ENCODE data around the gene COTL1. TPM values are rescaled to one million over a fixed set of nuclear protein-coding genes. Genes with fewer than 3 reads are reported as not detected.
A peak's percentile ranks its signal among the peaks of the same experiment; 100 is the strongest.

Gene COTL1
- total RNA-seq, 1 donor from 2014 or later = 87.2 TPM

DNA sequence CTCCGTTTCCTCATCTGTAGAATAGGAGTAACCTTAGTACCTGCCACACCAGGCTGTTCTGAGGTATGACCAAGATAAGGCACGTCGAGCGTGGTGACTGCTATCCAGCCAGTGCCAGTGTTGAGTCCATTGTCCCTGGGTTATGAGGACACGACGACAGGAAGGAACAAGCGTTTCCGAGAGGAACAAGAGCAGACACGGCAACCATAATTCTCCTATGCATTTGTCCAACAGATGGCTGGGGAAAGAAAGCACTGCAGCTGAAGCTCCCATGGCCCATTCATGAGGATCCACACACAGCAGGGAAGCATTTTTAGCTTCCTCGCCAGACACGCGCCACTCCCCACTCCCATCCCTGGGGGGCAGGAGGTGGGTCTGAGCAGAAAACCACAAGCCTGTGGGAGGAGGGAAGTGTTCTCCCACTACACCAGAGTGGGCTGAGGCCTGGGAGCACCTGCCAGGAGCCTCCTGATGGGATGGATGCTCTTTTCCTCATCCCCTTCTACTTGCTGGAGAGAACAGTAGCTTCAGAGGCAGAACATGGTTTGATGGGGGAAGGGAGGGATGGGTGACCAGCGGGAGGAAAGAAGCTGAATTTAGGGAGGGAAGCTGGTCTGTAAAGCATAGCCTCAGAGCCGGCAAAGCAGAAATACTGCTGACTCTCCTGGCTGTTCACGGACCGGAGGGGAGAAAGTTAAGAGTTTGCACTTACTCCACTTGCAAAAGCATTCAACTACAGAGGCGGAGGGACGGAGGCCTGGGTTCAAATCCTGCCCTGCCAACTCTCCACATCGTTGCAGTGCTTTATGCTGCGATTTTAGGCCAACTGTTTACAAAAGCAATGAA, 2.7 kb downstream of the COTL1 start:
- no peak for DNase-seq (ENCODE audit: low spot score in 2 of 2)
- FAIRE-seq = no peak

DNA sequence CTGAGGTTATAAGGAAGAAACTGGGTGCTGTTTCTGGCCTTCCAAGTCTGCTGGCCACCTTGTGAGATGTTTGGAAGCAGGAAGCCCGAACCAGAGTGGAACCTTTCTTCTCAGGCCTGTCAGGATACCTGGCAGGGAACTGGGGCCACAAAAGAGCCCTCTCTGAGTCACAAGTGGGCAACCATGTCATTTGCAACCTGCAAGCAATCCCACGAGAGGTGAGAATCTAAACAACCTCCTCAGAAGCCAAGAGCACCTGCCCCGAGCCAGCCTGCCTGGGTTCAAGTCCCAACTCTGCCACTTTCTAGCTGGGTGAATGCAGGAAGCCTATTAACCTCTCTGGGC, 3.3 kb downstream of the COTL1 start:
- no peak for FAIRE-seq
- DNase-seq (ENCODE audit: low spot score in 2 of 2) = no peak

DNA sequence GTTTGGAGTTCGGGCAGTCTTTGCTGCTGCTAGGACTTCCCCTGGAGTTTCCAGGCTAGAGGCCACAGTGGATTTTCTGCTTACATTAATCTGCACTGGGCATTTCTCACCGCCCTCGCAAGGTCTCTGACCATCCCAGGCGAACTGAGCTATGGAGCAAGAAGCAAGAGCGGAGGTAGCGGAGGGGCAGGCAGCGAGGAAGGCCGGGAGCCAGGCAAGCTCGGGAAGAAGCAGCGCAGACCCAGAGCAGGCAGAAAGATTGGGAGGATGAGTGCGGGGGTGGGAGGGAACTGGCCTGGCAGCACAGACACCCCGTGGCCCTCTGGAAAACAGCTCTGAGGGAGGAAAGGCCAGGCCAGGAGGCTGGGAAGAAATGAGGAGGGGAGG, 3.8 kb downstream of the COTL1 start:
- FAIRE-seq (no peak), DNase-seq (ENCODE audit: low spot score in 2 of 2) (no peak)

DNA sequence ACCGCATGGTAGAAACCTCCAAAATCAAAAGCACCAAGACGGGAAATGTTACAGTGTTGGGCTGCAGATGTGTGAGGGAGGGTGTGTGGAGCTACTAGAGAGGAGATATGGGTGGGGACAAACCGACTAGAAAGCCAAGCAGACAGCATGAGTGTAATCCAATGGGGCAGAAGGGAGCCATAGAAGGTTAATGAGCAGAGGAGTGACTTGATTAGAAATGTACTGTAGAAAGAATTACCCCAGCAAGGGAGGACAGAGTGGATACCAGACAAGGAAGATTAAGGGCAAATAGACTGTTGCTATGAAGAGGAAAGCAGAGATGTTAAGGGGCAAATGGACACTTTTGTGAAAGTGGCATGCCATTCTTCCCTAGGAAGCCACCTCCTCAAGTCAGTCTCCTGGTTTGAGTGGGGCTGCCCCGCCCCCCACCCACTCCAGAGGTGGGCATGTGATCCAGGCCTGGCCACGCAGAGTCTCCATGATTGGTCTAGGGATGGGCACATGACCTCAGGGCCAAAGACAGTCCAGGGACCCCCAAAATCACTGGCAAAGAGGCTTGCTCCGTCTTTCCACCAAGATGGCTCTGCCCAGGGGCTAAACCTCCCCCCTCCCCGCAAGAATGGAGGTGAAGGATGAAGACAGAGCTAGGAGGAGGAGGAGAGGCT, 4.3 kb downstream of the COTL1 start:
- DNase-seq (ENCODE audit: low spot score in 2 of 2) = no peak
- FAIRE-seq = no peak

DNA sequence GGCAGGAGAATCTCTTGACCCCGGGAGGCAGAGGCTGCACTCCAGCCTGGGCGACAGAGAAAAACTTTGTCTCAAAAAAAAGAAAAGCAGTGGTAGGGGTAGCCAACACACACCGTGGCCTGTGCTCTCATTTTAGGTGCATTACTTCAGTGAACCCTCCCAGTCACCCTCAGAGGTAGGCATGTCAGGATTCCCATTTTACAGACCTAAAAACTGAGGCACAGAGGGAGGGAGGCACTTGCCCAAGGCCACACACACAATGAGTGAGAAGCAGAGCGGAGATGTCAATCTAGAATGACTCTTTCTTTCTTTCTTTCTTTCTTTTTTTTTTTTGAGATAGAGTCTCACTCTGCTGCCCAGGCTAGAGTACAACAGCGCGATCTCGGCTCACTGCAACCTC, 5.2 kb downstream of the COTL1 start:
- FAIRE-seq (no peak), DNase-seq (ENCODE audit: low spot score in 2 of 2) (no peak)

DNA sequence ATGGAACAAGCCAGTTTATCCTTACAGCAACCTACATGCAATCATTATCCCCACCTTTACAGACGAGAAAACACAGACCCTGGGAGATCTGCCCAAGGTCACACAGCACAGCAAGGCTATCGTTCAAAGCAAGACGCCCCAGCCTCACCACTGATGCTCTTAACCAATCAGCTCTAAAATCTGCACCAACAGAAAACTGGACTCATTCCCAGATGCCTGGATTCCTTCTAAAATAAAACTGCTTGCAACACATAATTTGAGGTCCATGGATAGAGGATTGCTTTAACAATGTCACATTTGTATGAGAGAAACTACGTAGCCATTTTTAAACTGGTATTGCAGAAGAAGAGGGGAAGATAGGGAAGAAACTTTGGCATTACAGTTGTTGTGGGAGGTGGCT, 6.8 kb downstream of the COTL1 start:
- no peak for FAIRE-seq
- no peak for DNase-seq (ENCODE audit: low spot score in 2 of 2)

DNA sequence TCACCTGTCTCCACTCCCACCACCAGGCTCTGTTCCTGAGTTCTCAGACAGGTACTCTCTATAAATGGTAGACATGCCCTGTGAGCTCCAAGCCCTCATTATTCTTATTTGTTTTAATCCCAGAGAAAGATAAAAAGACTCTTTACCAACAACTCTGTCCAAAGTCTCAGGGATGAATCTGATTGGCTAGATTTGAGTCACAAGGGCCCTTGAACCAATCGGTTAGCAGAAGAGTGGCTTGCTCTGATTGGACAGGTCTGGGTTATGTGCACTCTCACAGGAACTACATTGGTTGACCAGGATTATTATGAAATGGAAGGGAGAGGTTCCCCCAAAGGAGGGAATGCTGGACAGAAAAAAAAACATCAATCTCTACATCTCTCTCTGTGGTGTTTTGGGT, 7.5 kb downstream of the COTL1 start:
- FAIRE-seq = no peak
- DNase-seq (ENCODE audit: low spot score in 2 of 2) = no peak

DNA sequence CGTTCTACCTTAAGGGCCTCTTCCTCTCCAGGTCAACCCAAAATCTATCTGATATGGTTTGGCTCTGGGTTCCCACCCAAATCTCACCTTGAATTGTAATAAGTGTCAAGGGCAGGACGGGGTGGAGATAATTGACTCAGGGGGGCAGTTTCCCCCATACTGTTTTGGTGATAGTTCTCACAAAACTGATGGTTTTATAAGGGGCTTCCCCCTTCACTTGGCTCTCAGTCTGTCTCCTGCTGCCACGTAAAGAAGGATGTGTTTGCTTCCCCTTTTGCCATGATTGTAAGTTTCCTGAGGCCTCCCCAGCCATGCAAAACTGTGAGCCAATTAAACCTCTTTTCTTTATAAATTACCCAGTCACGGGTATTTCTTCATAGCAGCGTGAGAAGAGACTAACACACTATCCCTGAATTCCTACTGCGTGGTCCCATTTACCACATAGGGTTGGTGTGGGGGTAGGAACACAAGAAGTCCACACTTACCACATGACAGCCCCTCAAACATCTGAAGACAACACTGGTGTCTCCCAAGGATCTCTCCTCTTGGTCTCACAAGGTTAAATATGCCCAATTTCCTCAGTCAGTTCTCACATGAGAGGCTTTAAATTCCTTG, 8.2 kb downstream of the COTL1 start:
- DNase-seq (ENCODE audit: low spot score in 2 of 2) (no peak), FAIRE-seq (no peak)

DNA sequence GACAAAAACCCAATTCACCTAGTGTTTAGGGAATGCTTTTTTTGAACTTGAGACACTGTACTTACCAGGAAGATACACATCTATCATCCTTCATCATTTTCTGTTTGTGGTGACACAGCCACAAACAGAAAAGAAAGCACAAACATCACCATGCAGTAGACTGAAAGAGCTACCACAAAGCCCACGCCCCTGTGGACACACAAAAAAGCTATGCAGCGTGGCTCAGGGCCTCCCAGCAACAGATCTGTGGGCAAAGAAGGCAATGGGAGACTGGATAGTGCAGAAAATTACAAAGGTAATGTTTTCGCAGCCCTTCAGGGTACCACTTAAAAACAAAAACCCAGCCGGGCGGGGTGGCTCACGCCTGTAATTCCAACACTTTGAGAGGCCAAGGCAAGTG, 9.6 kb downstream of the COTL1 start:
- FAIRE-seq (no peak), DNase-seq (ENCODE audit: low spot score in 2 of 2) (no peak)

DNA sequence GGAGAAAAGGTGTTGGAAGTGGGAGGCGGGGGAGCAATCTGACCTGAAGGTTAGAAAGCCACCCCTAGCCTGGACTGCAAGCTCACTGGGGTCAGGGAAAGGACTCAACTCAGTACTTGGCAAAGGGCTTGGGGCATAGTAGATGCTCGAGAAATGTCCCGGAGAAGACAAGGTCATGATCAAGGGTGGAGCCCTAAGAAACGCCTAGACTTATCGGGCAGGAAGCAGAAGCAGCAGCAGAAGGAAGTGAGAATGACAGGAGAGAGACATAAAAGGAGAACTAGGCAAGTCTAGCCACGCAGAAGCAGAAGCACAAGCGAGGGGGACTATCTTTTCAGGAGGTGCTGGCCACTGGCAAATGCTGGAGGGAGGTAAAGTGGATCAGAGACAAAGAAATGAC, 10.2 kb downstream of the COTL1 start:
- no peak for DNase-seq (ENCODE audit: low spot score in 2 of 2)
- FAIRE-seq = no peak

DNA sequence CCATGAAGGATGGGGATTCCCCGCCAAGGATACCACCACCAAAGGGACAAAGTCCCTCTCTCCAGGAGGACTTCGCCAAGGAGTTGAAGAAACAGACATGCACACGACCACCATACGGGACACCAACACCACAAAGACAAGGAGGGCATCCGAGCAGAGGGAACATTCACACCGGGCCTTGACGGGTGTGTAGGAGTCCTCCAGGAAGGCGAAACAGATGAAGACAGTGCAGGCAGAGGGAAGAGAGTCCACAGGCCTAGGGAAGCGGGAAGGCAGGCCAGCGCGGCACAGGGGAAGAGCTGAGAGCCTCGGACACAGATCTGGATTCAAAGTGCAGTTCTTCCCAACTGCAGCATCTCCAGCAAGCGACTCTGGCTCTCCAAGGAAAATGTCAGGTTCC, 10.8 kb downstream of the COTL1 start:
- no peak for FAIRE-seq
- DNase-seq (ENCODE audit: low spot score in 2 of 2) = no peak

DNA sequence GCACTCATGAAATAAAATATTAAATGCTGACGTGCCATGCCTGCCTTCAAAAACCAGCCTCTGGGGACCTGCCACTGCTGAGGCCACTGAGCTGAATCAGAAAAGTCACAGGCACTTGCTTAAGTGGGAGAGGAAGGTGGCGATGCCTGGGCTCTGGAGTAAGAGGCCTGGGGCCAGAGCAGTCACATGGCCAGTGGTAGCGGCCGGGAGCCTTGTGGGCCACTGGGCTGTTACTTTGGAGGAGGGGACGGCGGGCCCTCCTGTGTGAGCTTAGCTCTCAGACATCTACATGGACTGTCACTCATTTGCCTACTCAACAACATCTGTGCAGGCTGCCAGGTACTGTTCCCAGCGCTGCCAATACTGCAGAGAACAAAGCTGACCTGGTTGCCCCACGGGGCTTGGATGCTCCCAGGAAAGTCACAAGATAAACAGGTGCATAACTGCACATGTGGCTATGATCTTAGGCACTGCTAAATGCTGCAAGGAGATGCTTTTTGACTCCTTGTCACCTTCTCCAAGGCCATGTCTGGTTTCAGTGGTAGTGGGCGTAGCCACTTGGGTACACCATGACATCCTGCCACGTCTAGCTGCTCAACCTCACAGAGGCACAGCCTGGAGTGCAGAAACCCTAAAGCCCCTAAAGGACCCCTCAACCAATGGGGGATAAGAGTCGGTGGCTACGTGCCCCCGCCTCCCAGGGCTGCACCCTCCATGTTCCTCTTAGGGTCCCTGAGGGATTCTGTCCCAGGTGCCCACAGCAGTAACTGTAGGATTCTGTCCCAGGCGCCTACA, 11.6 kb downstream of the COTL1 start:
- DNase-seq (ENCODE audit: low spot score in 2 of 2) = no peak
- no peak for FAIRE-seq

DNA sequence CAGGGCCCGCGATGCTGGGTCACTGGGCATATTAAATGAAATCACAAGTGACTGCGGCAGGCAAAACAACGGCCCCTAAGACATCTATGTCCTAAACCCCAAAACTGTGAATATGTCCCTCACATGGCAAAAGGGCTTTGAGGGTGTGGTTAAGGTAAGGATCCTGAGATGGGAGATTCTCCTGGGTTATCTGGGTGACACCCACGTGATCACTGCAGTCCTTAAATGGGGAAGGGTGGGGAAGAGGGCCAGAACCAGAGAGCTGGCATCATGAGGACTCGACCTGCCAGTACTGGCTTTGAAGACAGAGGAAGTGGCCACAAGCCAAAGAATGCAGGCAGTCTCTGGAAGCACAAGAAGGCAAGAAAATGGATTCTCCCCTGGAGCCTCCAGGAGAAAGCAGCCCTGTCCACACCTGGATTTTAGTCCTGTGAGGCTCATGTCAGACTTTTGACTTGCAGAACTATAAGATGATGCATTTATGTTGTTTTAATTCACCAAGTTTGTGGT, 12.5 kb downstream of the COTL1 start:
- FAIRE-seq (no peak), DNase-seq (ENCODE audit: low spot score in 2 of 2) (no peak)

DNA sequence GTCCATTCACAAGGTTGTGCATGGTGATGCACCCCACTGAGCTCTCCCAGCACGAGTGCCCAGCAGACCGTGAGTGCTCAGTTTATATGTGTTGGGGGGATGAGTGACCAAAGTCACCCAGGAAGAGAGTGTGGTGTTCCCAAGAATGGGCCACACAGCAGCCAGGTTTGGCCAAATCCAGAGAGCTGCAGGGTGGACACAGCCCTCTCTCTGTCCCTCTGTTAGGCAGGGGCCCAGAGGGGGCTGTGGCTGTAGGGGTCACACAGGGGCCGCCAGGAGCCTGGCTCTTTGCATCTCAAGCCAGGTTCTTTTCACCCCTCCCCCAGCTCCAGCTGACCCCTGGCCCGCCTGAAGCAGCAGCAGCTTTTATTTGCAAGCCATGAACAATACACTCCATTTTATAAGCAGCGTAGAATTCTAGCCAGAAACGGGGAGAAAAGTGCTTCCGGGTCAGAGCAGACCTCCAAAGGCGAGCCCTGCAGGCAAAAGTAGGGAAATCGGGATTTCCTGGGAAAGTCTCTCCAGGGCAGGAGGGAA, 13.3 kb downstream of the COTL1 start:
- FAIRE-seq (no peak), DNase-seq (ENCODE audit: low spot score in 2 of 2) (no peak)

DNA sequence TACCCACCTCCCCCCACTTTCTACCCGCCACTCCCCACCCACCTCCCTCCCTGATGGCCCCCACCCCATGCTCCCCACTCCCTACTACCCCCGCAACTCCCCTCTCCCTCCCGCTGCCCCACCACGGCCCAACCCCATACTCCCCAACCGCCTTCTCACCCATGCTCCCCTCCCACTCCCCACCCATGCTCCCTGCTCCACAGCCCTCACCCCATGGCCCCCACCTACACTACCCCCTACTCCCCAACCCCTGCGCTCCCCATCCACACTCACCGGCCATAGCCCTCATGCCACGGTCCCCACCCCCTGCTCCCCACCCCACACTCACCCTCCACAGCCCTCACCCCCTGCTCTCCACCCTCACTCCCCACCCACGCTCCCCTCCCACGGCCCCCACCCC, 13.9 kb downstream of the COTL1 start:
- DNase-seq (ENCODE audit: low spot score in 2 of 2) (no peak), FAIRE-seq (no peak)

DNA sequence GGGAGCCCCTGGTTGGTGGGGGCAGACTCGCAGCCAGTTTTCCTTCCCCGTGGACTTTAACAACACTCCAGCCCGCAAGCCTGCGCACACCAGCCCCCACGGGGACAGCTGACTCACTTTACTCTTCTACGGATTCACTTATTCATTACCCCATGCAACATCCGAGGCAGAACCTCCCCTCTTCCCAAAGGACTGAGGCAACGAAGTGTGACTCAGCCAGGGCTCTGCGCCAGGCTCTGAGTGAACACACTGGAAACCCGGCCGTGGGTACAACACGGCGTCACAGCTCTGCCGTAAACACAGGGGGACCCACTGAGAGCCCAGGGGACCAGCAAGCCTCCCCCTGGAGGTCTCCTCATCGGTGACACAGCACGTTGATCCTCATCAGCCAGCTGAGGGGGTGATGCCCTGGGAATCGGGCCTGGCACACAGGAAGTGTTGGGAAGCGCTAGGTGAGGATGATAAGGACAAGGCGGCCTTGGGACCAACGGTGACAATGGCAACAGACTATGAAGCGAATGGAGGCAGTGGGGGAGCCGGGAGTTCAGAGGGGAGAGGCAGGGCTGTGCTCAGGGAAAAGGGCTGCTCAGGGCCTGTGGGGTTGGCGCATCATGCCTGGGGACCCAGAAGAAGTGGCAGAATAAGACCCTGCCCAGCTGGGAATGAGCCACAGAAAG, 14.6 kb downstream of the COTL1 start:
- FAIRE-seq = no peak
- DNase-seq (ENCODE audit: low spot score in 2 of 2) = peak in 1 of 2 donors; percentile 66

DNA sequence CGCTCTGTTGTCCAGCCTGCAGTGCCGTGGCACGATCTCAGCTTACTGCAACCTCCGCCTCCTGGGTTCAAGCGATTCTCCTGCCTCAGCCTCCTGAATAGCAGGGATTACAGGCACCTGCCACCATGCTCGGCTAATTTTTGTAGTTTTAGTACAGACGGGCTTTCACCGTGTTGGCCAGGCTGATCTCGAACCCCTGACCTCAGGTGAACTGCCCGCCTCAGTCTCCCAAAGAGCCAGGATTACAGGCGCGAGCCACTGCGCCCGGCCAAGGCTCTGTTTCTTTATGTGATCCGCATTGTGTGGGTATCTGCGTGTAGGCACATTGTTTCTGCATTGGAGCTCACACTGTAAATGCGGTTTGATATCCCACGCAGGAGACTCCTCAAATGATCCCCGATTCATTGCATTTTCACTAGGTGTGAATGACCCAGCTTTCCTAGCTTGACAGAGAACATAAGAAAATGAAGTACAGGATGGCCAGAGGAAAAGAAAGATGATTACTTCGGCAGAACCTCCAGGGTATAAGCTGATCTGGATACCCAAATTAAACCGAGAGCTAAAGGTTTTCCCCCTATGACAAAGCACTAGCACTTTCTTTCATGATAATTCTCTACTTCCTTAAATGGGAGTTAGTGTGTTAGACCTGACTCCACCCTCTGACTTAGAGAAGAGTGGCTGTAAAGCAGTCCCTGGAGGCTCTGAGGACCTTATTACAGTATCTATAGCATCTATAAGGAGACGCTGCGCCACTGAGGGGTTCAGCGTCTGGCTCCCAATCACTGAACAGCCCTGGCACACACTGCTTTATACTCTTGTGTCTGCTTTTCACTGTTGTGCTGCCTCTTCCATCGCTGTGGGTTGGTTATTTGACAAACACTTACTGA, 17.3 kb downstream of the COTL1 start:
- FAIRE-seq = no peak

DNA sequence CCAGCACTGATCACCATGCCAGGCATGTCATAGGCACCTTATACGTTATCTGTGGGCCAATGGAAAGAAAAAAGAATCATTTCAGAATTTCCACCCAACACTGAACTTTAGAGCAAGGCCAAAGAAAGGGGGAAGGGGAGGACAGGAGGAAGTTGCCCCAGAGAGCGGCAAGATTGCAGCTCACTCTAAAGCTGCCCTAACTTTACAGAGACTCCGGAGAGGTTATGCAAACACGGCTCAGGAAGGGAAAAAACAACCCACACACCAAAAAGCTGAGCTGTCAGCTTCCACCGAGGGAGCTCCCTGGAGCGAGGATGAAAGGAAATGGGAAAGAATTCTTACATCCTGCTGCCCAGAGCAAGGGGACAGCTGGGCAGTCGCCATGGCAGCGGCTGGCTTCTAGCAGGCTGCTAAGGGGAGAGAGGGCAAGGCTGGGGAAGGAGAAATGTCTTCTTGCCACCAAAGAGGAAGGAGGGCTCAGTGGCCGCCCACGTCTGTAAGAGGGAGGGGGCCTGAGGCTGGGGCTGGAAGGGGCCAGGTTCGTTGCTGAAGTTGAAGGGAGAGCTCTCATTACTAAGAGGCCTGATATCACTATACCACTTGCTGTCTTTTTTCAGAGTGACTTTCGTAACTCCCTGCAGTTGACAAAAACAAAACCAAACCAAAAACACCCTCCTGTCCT, 18.2 kb downstream of the COTL1 start:
- FAIRE-seq = no peak
- no peak for DNase-seq (ENCODE audit: low spot score in 2 of 2)

More for the DNA sequence above, 17.3 kb downstream of the COTL1 start:
- DNase-seq (ENCODE audit: low spot score in 2 of 2) = no peak

All from frontal cortex (tissue), 4 donors.